OCI-M1 (cell line): ENCODE results near the gene BORCS8.
"Not testable (repeated sequence)": the region's sequence is repeated elsewhere in the genome, so short reads cannot be mapped to it uniquely, and the experiment has no call there.

ENCODE experiments used
- DNase-seq: peaks from one replicate; lab custom pipeline; 2025; lab: John Stamatoyannopoulos, UW

Gene BORCS8

GRCh38 chr19:19179548-19180441 lies 12.2 kb downstream of the BORCS8 start:
- DNase-seq: peak; percentile 82

GRCh38 chr19:19176950-19177349 lies 15.0 kb downstream of the BORCS8 start:
- no peak for DNase-seq

- not testable (repeated sequence) for DNase-seq
These were observed 18.7 kb downstream of the BORCS8 start for GRCh38 chr19:19173243-19173642.

GRCh38 chr19:19171821-19172532 lies 20.0 kb downstream of the BORCS8 start:
- DNase-seq: peak; percentile 32

GRCh38 chr19:19170873-19171672 lies 20.9 kb downstream of the BORCS8 start:
- DNase-seq: no peak

- no peak for DNase-seq
These were observed 21.7 kb downstream of the BORCS8 start, which contains the start of gene MEF2B for GRCh38 chr19:19170053-19170872. MEF2B (minus strand) TSS chr19:19170263; CDS start chr19:19150735, 19,528 bp downstream.

- no peak for DNase-seq
These were observed 22.5 kb downstream of the BORCS8 start for GRCh38 chr19:19169236-19170052.

- no peak for DNase-seq
These were observed 24.3 kb downstream of the BORCS8 start for GRCh38 chr19:19167612-19168011.

GRCh38 chr19:19165396-19165795 lies 26.6 kb downstream of the BORCS8 start:
- no peak for DNase-seq

GRCh38 chr19:19162495-19162894 lies 29.5 kb downstream of the BORCS8 start:
- DNase-seq: no peak

GRCh38 chr19:19160461-19161035 lies 31.4 kb downstream of the BORCS8 start:
- no peak for DNase-seq

GRCh38 chr19:19159534-19159933 lies 32.4 kb downstream of the BORCS8 start:
- no peak for DNase-seq

GRCh38 chr19:19157808-19158207 lies 34.1 kb downstream of the BORCS8 start:
- DNase-seq: no peak

GRCh38 chr19:19155495-19156219 lies 36.3 kb downstream of the BORCS8 start:
- no peak for DNase-seq

- no peak for DNase-seq
These were observed 37.0 kb downstream of the BORCS8 start for GRCh38 chr19:19154768-19155494.

- DNase-seq: no peak
These were observed 39.1 kb downstream of the BORCS8 start for GRCh38 chr19:19152668-19153384.

GRCh38 chr19:19151418-19151817 lies 40.5 kb downstream of the BORCS8 start:
- DNase-seq: no peak

GRCh38 chr19:19149435-19149834 lies 42.5 kb downstream of the BORCS8 start:
- DNase-seq: no peak
